GM21576 (cell line): ENCODE measurements around the gene GJD4.

ENCODE experiments used
- ATAC-seq: cut with Tn5 transposase; IDR thresholded peaks from one replicate; pipeline ENCODE4 v1.9.1; 2021; ENCODE audit warnings: mild to moderate bottlenecking, moderate library complexity; ENCODE audit not compliant: unreplicated experiment

GJD4 gene

DNA sequence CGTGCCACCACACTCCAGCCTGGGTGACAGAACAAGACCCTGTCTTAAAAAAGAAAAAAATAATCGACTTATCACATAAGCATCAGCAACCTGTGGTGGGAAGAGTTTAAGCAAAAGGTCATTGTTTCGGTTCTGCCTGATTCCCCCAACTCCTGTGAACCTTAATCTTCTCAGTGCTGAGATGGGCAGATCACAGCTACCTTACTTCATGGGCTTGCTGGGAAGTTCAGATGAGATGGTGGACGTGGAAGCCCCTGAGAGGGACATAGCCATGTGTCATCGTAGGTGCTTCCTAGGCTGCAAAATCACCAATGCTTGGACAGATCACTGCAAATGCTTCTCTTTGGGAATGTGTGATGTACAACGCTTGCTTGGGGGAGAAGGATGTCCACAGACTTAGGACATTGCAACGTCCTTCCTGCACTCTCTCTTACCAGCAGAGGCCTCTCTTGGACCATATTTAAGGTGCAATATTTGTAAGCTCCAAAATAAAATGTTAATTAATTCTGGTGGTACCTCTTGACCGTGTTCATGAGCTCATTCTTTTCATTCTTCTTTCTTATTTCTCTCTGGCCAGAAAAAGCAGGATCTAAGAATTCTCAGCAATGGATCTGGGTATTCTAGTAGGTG is 8.6 kb downstream of the GJD4 start:
- no peak for ATAC-seq

DNA sequence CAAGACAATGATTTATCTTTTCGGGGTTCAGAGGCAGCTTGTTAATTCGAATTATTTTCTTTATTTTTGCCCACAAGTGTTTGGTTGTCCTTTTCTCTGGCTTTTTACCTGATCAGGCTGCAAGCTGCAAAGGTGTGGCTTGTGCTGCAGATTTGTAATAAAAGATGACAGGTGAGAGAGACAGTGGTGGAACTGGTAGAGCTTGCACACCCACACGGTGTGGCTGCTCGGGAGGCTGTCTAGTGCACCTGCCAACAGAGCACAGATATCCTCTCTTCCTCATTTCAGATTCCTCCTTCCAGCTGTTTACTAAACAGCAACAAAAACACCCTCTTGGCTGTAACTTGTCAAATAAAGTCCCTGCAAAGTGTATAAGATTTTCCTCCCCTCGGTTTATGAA is 9.2 kb downstream of the GJD4 start:
- ATAC-seq: no peak

DNA sequence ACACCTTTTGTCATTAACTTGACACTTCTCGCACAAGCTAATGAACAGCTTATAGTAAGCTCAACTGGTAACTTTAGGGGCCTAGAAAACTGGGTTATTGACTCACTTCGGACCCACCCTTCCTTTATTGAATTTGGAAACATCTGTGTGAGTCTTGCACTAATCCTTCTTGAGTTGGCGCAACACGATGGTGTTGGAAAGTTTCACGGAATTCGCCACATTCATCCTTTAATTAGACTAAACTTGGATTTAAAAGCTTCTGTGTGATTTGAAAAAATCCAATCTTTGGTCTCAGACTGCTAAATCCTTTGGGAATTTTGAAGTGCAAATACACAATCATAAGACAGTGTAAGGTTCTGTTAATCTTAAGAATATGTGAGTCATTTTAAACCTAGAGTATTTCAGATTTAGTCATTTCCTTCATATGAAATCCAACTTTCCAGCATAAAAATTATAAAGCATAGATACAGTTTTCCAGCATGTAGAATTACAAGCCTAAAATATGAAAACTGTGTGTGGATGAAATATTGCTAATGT is 21.9 kb downstream of the GJD4 start:
- ATAC-seq: no peak

DNA sequence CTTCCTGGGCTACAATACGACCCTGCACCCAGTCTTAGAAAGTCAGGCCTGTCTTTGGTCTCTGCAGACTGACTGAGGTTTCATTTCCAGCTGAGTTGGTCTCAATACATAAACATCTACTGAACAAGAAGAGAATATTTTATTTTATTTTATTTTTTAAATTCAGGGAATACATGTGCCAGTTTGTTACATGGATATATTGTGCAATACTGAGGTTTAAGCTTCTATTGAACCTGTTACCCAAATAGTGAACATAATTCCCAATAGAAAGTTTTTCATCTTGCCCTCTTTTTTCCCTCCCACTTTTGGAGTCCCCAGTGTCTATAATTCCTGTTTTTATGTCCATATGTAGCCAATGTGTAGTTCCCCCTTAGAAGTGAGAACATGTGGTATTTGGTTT is 26.3 kb downstream of the GJD4 start:
- ATAC-seq: no peak

DNA sequence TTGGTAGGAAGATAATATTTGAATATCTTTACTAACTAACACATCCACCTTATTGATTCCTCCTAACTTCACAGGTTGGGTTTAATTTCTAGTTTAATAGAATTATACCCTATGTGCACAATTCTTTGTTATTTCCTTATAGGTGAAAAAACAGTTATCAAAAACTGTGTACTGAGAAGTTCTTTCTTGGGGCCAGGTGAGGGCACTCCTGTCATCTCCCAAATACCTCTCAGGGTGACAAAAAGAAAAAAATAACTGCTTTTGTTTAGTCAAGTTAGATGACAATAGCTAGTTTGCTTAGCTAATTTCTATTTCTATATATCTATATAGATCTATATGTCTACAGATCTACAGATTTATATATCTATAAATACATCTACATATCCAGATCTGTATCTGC is 26.9 kb downstream of the GJD4 start:
- no peak for ATAC-seq

DNA sequence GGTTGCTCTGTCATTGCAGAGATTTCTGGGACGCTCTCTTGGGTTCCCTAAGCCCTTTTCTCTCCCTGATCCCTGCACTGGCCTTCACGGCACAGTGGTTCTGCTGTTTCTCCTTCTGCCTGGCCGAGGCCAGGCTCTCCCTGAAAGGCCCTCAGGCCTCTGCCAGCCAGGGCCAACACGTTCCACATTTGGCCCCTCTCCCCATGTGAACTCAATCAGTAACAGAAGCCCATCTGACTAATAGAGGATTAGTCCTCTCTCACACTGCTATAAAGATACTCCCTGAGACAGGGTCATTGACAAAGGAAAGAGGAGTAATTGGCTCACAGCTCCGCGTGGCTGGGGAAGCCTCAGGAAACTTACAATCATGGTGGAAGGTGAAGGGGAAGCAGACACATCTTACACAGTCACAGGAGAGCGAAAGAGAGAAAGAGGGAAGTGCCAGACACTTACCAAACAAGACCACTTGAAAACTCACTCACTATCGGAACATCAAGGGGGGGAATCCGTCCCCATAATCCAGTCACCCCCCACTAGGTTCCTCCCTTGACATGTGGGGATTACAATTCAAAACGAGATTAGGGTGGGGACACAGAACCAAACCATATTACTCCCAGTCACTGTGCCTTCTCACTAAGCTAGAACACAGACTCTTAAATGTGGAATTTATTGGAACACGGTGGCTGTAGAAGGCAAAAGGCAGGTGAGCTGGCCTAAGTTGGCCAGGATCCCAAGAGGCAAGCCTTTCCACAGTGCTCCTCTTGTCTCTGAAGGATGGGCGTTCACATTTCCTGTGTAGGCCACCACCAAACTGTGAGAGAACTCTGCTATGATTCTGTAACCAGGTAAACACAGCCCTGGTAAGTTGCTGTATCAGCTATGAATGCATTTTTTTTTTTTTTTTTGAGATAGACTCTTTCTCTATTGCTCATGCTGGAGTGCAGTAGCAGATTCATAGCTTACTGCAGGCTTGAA is 28.2 kb downstream of the GJD4 start:
- ATAC-seq: no peak

DNA sequence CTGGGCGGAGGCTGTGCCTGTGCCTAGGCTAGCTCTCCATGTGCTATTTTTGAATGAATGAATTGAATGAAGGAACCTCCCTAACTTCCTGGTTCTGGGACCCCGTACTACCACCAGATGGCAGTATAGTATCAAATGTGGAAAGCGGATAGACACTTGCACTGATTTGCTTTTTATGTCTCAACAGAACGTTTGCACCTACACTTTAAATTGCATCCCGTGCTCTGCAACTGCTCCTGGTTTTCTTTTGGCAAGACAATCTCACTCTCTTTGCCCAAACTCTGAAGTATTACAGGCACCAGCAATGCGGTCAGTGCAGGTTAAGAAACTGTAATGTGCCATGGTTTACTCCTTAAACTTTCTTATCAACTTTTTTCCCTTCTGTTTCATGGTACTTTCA is 30.4 kb downstream of the GJD4 start:
- peak; percentile 78 for ATAC-seq

DNA sequence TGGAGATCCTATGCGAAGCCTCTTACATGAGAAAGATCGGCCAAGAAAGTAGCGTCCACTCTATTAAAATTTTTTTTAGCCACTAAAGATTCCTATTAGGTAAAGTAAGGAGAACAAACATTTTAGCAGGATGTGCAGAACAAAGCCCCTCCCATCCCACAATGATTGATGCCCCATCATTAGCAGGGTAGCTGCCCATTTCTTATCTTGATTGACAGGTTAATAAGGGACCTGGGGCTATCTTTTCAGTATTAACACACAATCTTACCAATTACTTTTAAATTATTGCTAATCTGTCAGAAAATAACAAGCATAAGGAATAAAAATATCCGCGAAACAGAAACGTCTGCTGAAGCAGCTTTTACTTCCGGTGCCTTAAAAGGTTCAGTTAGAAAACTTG is 31.8 kb downstream of the GJD4 start:
- no peak for ATAC-seq

DNA sequence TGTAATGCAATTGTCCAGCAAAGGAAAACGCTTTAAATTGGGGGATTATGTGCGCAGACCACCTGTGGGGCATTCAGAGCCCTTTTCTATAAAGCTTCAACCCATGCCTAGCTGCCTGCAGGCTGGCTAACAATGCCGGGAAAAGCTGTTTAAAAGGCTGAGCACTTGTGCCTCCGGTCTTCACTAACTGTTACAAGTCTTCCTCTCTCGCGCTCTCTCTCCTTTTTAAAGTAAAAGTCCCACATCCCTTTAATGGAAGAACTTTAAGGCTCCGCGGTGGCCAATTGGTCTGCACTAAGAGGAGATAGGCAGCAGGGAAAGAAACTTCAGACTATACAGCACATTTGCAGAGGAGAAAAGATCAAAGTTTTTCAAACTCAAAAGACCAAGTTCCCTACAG is 32.3 kb downstream of the GJD4 start:
- ATAC-seq: no peak

DNA sequence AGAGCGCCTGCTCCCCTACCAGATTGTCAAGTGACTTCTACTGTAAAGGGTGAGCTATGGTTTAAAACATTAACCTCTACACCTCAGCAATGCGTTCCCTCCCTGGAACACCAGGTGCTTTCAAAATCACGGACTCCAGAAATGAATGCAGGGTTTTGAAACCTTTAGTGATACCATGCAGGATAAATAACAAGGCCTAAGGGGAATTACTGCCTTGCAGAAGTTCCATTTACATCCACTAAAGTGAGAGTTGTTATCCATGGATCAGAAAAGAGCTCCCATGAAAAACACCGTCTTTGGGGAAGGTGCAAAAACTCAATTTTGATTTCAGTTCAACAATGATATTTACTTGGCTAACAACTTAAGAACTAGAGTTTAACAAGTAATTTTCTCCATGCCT is 33.0 kb downstream of the GJD4 start:
- no peak for ATAC-seq

DNA sequence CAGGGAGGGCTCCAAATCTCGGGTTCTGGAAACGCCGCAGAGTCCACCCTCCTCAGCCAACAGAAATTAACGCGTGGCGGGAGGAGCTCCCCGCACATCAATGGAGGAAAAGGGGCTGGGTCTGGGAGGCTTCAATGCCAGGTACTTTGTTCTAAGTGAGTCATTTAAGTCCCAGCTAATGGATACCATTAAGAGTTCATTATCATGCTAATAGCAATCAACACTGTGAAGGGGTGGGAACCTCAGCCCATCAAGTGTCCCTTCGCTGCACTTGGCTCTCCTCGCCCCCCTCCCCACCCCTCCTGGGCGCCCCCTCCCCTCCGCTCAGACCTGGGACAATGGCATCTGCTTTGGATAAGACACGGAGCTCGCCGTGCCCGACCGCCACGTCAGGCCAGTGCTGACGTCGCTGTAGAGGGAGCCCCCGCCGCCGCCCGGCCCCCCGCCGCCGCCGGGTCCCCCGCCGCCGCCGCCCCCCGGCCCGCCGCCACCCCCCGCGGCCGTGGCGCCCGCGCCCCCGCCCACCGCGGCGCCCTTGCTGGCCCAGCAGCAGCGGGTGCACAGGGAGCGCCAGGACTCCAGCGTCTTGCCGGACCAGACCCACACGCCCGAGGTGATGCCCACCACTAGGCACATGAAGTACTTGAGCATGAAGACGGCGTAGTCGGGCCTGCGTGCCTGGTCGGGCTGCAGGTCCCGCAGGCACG is 34.0 kb downstream of the GJD4 start:
- no peak for ATAC-seq

DNA sequence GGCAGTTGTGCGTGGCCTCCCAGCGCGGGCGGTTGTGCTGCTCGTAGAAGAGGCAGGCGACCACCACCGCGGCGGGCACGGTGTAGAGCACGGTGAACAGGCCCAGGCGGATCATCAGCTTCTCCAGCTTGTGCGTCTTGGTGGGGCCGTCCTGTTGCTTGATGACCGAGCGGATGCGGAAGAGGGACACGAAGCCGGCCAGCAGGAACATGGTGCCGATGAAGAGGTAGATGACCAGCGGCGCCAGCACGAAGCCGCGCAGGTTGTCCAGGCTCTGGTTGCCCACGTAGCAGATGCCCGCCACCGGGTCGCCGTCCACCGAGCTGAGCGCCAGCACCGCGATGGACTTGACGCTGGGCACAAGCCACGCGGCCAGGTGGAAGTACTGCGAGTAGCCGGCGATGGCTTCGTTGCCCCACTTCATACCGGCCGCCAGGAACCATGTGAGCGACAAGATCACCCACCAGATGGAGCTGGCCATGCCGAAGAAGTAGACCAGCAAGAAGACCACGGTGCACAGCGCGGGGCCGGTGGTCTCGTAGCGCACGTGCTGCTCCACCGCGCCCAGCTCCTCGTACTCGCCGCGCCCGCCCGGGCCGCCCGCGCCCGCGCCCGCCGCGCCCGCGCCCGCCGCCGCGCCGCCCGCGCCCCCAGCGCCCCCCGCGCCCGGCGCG is 34.7 kb downstream of the GJD4 start:
- ATAC-seq: no peak

DNA sequence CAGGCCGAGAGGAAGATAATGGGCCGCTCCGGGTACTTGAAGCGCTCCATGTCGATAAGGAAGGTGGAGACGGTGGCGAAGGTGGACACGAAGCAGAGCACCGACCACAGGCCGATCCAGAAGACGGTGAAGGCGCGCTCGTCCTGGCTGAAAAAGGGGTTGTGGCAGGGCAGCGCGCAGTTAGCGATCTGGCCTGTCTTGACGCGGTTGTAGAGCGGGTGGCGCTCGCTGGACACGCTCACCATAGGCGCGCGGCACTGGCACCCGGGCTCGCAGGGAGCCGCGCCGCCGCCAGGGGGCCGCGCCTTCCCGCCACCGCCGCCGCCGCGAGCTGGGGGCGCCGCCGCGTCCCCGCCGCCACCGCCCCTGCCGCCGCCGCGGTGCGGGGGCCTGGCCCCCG is 35.3 kb downstream of the GJD4 start:
- peak; percentile 31 for ATAC-seq

DNA sequence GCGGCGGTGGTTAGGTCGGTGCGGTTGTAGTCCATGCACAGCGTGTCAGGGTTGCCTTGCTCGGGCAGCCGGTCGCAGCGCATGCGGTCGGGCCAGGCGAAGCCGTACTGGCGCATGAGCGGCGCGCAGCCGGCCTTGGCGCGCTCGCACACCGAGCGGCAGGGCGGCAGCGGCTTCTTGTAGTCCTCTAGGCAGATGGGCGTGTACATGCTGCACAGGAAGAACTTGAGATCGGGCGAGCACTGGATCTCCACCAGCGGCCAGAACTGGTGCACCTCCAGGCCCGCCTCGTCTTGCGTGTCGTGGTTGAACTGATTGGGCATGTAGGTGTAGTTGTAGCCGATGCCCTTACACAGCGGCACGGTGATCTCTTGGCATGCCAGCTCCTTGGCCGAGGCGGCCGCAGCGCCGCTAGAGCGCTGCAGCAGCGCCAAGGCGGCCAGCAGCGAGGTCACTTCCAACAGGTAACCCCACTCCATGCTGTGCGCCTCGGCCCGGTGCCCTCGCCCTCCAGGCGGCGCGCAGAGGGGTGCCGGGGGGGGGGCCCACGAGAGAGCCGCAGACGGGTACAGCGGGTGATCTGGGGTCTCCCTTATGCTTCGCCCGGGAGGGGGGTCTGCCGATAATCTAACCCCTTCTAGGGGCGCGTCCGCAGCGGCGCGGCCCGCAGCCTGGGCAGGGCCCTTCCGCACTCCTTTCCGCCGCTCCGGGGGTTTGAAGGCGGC is 36.0 kb downstream of the GJD4 start:
- ATAC-seq: peak; percentile 26

DNA sequence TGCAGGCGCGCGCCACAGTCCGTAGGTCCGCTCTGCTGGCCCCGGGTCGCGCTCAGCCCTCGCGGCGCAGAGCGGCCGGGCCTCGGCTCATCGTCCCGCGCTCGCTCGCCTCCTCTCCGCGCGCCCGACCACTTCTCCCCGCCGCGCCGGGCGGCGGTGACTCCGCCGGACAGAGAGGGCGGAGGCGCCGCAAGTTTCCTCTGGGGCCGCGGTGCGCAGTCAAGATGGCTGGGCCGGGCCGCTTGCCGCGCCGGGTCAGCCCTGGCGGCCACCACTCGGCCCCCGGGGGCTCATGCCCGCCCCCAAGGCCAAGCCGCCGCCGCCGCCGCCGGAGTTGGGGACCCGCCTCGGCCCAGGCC is 36.5 kb downstream of the GJD4 start:
- peak; percentile 26 for ATAC-seq

DNA sequence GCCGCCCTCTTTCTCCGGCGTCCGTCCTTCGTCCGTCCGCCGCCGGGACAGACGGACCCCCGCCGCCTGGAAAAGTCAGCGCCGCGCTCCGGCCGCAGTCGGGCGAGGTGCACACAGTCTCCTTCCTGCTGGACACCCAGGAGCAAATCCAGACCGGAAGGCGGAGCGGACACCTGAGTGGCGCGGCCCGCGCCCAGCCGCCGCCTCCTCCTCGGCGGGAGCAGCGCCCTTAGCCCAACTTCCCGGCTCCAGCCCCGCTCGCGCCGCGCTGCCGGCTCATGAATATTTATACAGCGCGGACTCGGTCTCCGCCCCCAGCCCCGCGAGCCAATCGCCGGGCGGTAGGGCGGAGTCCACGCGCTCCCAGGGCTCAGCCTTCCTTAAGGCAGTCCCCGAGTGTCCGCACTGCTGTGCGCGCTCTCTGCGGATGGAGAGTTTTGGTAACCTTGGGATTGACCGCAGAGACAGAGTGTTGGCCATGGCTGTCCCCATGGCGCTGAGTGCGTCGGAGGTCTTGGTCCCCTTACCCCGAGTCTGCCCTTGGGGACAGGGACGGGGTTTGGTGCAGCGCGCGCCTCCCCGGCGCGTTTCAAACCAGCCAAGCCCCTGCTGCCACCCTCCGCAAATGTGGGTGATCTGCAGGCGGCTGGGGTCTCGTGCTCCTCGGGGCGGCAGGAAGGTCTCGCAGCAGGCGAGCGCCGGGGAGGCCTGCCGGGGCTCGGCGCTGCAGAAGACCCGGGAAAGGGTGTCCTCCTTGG is 37.1 kb downstream of the GJD4 start, which contains the start of gene FZD8:
Gene FZD8 (minus strand): TSS at position 262 of the 758 bp plus-strand sequence. CDS start 867 bp downstream, outside the sequence.
- peak; percentile 88 for ATAC-seq

DNA sequence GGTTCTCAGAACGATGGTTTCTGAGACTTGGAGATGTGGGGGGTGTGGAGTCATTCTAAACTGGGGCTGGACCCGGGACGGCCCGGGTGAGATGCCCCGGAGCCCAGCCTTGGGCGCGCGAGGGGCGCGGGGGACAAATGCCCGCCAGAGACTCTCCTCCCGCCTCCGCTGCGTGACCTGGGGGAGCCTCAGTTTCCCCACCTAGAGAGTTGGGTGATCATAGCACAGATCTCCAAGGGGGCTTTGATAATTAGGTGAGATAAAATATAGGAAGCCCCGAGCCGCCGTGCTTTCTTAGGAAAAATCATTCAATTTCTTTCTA is 37.6 kb downstream of the GJD4 start:
- ATAC-seq: no peak

DNA sequence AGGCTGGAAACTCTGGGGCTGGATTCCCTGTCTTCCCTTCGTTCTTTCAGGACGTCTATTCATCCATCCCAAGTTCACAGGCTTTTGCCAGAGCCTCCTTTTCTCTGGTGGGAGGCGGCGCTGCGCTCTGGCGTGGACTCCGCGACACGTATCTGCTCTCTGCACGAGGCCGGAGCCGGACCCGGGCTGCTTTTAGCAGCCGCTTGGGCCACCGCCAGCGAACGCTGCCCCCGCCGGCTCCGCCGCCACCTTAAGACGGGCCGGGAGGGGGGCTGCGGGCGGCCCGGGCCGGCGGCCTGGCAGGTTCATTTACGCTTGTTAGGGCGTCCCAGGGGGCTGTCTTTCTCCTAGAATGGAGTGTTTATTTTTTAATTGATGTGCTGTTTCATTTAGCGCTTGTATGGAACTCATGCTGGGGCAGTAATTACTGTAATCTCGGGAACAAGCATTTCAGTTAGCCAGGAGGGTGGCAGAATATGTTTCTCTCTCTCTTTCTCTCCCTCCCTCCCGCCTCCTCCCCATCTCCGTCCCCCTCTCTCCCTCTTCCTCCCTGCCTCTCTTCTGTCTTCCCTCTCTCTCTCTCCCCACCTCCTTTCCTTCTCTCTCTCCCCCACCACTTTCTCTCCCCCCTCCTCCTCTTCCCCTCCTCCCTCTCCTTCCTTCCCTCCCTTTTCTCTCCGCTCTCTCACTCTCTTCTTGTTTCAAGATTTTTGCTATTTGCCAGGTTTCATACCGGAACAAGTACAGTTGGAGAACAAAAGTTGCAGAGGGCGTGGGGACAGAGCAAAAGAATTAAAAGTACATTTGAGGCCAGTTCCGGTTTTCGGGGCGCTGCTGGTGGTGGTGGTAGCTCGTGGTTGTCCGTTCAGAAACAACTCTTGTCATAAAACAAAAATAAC is 38.3 kb downstream of the GJD4 start:
- no peak for ATAC-seq
